HG03108 (cell line): ENCODE measurements around the gene HES3.
A peak's percentile ranks its signal among the peaks of the same experiment; 100 is the strongest.

Source experiments
- ATAC-seq: cut with Tn5 transposase; IDR thresholded peaks from one replicate; pipeline ENCODE4 v1.9.1; 2021; ENCODE audit warnings: moderate library complexity; ENCODE audit not compliant: unreplicated experiment

The HES3 gene

GRCh38 chr1:6245086-6245868 lies 1.3 kb downstream of the HES3 start:
- peak; percentile 45 for ATAC-seq

- no peak for ATAC-seq
These were observed 2.0 kb downstream of the HES3 start for GRCh38 chr1:6245869-6246496.

GRCh38 chr1:6246497-6247467 lies 2.8 kb downstream of the HES3 start:
- no peak for ATAC-seq

- no peak for ATAC-seq
These were observed 3.7 kb downstream of the HES3 start for GRCh38 chr1:6247651-6248050.

GRCh38 chr1:6248161-6248776 lies 4.3 kb downstream of the HES3 start:
- ATAC-seq: no peak

GRCh38 chr1:6248932-6249738 lies 5.2 kb downstream of the HES3 start:
- no peak for ATAC-seq

GRCh38 chr1:6249739-6250689 lies 6.0 kb downstream of the HES3 start:
- ATAC-seq: no peak

- ATAC-seq: no peak
These were observed 7.3 kb downstream of the HES3 start for GRCh38 chr1:6251233-6251632.

GRCh38 chr1:6251681-6252373 lies 7.8 kb downstream of the HES3 start:
- no peak for ATAC-seq

- no peak for ATAC-seq
These were observed 8.4 kb downstream of the HES3 start for GRCh38 chr1:6252374-6252710.

GRCh38 chr1:6253380-6253779 lies 9.4 kb downstream of the HES3 start:
- ATAC-seq: no peak

GRCh38 chr1:6254691-6255090 lies 10.7 kb downstream of the HES3 start:
- ATAC-seq: no peak

GRCh38 chr1:6256645-6257044 lies 12.7 kb downstream of the HES3 start:
- no peak for ATAC-seq

- ATAC-seq: no peak
These were observed 13.6 kb downstream of the HES3 start for GRCh38 chr1:6257541-6258069.

GRCh38 chr1:6258675-6259074 lies 14.7 kb downstream of the HES3 start:
- no peak for ATAC-seq

- ATAC-seq: no peak
These were observed 15.7 kb downstream of the HES3 start for GRCh38 chr1:6259491-6260362.

GRCh38 chr1:6260433-6260934 lies 16.5 kb downstream of the HES3 start:
- ATAC-seq: no peak
